Vagina (tissue), 2 donors: ENCODE measurements around the gene PRELID3B.

Experiments
- CTCF ChIP-seq, 3 experiments: fragments of 450-650 bp in 2 of 3; fragments of 200-600 bp in 1 of 3; sonication (generic) in 1 of 3; IDR thresholded peaks; one replicate each; pipeline ENCODE4 v1.5.1; 2017 to 2019; ENCODE audit warnings: antibody characterized with exemption in 3 of 3, mild to moderate bottlenecking in 2 of 3, moderate library complexity in 2 of 3
- POLR2A ChIP-seq, 2 donors: fragments of 450-650 bp; IDR thresholded peaks; one replicate each; pipeline ENCODE4 v1.6.1; 2017; ENCODE audit warnings: antibody characterized with exemption in 2 of 2, mild to moderate bottlenecking in 2 of 2, moderate library complexity in 2 of 2

- TF ChIP-seq CTCF (IDR thresholded peaks at IDR 0.05) (no peak), POLR2A (IDR thresholded peaks at IDR 0.05) (no peak)
These were observed 19.0 kb downstream of the PRELID3B start for GRCh38 chr20:59023616-59024015.
